Parietal lobe (tissue), 1 donor: Measurements from ENCODE around the gene ZNF44. TPM values are rescaled to one million over a fixed set of nuclear protein-coding genes. Genes with fewer than 3 reads are reported as not detected.

Source experiments
- total RNA-seq: library from RNA; depleted of rRNA; stranded (reverse); fragments of >200 nt; gene quantifications from one replicate; pipeline ENCODE4 v1.2.3, GENCODE V29; 2014

Gene ZNF44
- total RNA-seq, result 25.4 TPM

GRCh38 chr19:12294249-12295158, at the start of gene ZNF44:
ZNF44 (minus strand) TSS chr19:12294883; CDS start chr19:12294694, 189 bp downstream.

GRCh38 chr19:12333162-12334159, 38.8 kb upstream of the ZNF44 start, which contains the start of gene ZNF563:
ZNF563 (minus strand) TSS chr19:12333633; CDS start chr19:12333482, 151 bp downstream.

Other genes starting within 250 kb of the ZNF44 start
- 0.63 TPM for gene ZNF878, start 241.9 kb downstream of the ZNF44 start, total RNA-seq
- 19.4 TPM for gene ZNF844, start 230.2 kb downstream of the ZNF44 start, total RNA-seq
- 10.0 TPM for gene ZNF20, start 154.5 kb downstream of the ZNF44 start, total RNA-seq
- 26.6 TPM for gene ZNF625, start 138.1 kb downstream of the ZNF44 start, total RNA-seq
- gene ZNF136, start 131.8 kb downstream of the ZNF44 start, total RNA-seq, result 26.3 TPM
- 2.5 TPM for gene ZNF563, start 38.8 kb upstream of the ZNF44 start, total RNA-seq
- 6.6 TPM for gene ZNF442, start 70.8 kb upstream of the ZNF44 start, total RNA-seq
- gene ZNF799, start 106.4 kb upstream of the ZNF44 start, total RNA-seq, result 8.5 TPM
- gene ZNF443, start 146.1 kb upstream of the ZNF44 start, total RNA-seq, result 25.0 TPM
- 32.6 TPM for gene ZNF709, start 189.9 kb upstream of the ZNF44 start, total RNA-seq